Skeletal muscle tissue (tissue), 5 donors: Measurements from ENCODE around the gene UTP3. TPM values are rescaled to one million over a fixed set of nuclear protein-coding genes. Genes with fewer than 3 reads are reported as not detected.
"Not testable (repeated sequence)": the region's sequence is repeated elsewhere in the genome, so short reads cannot be mapped to it uniquely, and the experiment has no call there.

Experiments
- H3K27ac ChIP-seq: one replicate; pipeline ENCODE4 v1.7.0; 2013; ENCODE audit warnings: mild to moderate bottlenecking, low read depth, low read length, inconsistent platforms
- H3K27me3 ChIP-seq, 3 donors: one replicate each; pipeline ENCODE4 v1.7.0; 2013; ENCODE audit warnings: low read length in 3 of 3; ENCODE audit not compliant: control insufficient read depth in 3 of 3, insufficient read depth in 3 of 3
- H3K36me3 ChIP-seq, 3 donors: one replicate each; pipeline ENCODE4 v1.7.0; 2013; ENCODE audit warnings: low read length in 3 of 3; ENCODE audit not compliant: control insufficient read depth in 3 of 3, insufficient read depth in 3 of 3
- H3K4me1 ChIP-seq, 3 donors: one replicate each; pipeline ENCODE4 v1.7.0; 2013; ENCODE audit warnings: low read length in 3 of 3, mild to moderate bottlenecking in 3 of 3; ENCODE audit not compliant: control insufficient read depth in 3 of 3, insufficient read depth in 3 of 3
- H3K4me3 ChIP-seq, 3 donors: one replicate each; pipeline ENCODE4 v1.7.0; 2013; ENCODE audit warnings: low read length in 3 of 3
- H3K9ac ChIP-seq, 3 donors: one replicate each; pipeline ENCODE4 v1.7.0; 2013; ENCODE audit warnings: low read length in 3 of 3, mild to moderate bottlenecking in 3 of 3, moderate library complexity in 2 of 3, low read depth in 1 of 3
- H3K9me3 ChIP-seq, 3 donors: one replicate each; pipeline ENCODE4 v1.7.0; 2013; ENCODE audit warnings: low read length in 3 of 3; ENCODE audit not compliant: control insufficient read depth in 3 of 3
- small RNA-seq: library from RNA; depleted of rRNA; stranded (forward); fragments of <200 nt; gene quantifications from one replicate; pipeline ENCODE3, GENCODE V24; 2014
- total RNA-seq: library from RNA; depleted of rRNA; stranded (reverse); fragments of >200 nt; gene quantifications from one replicate; pipeline ENCODE4 v1.2.3, GENCODE V29; 2014
- donor health status: Osteomylitis.

UTP3 gene
- total RNA-seq, 1 donor from 2014 or later: 13.6 TPM

DNA sequence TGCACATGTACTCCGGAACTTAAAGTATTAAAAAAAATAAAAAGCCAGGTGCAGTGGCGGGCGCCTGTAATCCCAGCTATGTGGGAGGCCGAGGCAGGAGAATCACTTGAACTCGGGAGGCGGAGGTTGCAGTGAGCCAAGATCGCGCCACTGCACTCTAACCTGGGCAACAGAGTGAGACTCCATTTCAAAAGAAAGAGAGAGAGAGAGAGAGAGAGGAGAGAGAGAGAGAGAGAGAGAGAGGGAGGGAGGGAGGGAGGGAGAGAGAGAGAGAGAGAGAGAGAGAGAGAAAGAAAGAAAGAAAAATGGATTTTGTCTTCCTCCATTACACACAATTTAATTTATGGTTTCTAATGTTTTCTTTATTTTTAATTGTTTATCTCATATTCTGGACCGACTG lies 44.5 kb downstream of the UTP3 start:
- H3K27ac ChIP-seq, H3K36me3 ChIP-seq, H3K27me3 ChIP-seq, H3K9me3 ChIP-seq, H3K9ac ChIP-seq, H3K4me3 ChIP-seq: not testable (repeated sequence)
- H3K4me1 ChIP-seq: peaks cover 11 to 15% (median 12%) of the 10 kb centered on the region in 3 donors

DNA sequence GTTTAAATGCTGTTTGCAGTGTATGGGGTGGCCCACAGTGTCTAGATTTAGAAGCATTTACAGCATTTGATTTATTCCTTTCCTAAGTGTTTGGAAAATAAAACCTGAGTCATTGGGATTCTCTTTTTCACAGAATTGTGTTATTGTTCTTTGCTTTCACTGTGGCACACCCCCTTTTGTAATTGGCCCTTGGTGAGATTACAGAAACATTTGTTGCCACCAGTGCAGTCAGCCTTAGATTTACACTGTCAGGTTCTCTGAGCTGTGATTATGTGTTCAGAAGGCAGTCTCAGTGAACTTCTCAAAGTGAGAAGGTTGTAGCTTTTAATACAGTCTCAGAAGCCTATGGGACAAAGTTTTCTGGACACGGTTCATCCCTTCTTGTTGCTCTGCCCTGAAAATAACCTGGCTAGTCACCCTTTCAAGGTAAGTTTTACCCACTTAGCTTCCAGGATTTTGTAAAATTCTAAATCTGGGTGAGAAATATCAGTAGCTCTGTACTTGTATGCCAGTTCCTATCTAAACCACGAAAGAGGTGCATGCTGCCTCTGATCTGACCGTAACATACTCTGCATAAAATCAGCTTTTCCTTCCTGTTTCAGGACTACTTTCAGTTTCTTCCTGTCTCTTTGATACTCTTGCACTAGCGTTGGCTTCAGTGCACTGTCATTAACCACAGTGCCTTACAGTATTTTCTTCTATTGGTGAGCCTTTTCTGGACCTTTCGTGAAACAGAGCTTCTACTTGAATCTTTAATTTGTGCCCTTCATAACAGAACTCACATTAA lies 46.0 kb downstream of the UTP3 start:
- Histone ChIP-seq H3K27me3 (no peaks in the 10 kb centered on the region), H3K9ac (peak overlapping the region; percentile 46 to 79 (median 67)), H3K4me3 (peak overlapping the region; percentile 56 to 74 (median 70)), H3K4me1 (peaks cover 11 to 15% (median 12%) of the 10 kb centered on the region in 3 donors), H3K9me3 (no peaks in the 10 kb centered on the region), H3K27ac (peak overlapping the region; percentile 21), H3K36me3 (no peaks in the 10 kb centered on the region)

DNA sequence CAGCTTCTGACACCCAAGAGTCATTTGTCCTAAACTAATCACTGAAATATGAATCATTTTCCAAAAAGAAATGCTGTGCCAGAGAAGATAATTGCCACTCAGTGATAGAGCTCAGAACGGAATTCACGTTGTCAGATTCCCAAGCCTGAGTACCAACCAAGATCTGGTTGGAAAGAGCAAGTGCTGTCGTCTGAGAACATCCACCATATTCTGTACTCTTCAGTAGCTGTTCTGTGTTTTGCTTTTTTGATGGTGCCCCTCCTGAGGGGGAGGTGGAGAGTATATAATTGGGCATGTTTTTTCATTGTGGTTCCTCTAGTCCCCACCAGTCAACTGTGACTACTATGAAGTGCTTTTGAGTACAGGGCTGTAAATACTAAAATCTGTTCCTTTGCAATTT lies 46.6 kb downstream of the UTP3 start:
- H3K36me3 ChIP-seq: no peaks in the 10 kb centered on the region
- peaks cover 11 to 15% (median 12%) of the 10 kb centered on the region in 3 donors for H3K4me1 ChIP-seq
- H3K27ac ChIP-seq: peak overlapping the region; percentile 21
- peak overlapping the region; percentile 46 to 79 (median 67) for H3K9ac ChIP-seq
- no peaks in the 10 kb centered on the region for H3K27me3 ChIP-seq
- H3K9me3 ChIP-seq: no peaks in the 10 kb centered on the region
- H3K4me3 ChIP-seq: peak overlapping the region; percentile 56 to 74 (median 70)

DNA sequence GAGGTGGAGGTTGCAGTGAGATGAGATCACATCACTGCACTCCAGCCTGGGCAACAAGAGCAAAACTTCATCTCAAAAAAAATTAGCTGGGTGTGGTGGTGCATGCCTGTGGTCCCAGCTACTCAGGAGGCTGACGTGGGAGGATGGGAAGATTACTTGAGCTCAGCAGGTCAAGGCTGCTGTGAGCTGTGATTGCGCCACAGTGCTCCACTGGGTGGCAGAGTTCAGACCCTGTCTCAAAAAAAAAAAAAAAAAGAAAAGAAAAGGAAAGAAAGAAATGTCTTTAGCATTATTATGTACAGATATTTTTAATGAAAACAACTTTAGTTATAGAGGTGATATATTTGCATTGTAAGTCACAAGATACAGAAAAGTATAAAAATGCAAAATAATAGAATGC lies 47.6 kb downstream of the UTP3 start:
- not testable (repeated sequence) for H3K36me3 ChIP-seq, H3K4me3 ChIP-seq, H3K9ac ChIP-seq, H3K27me3 ChIP-seq, H3K9me3 ChIP-seq, H3K27ac ChIP-seq
- peaks cover 11 to 15% (median 12%) of the 10 kb centered on the region in 3 donors for H3K4me1 ChIP-seq

DNA sequence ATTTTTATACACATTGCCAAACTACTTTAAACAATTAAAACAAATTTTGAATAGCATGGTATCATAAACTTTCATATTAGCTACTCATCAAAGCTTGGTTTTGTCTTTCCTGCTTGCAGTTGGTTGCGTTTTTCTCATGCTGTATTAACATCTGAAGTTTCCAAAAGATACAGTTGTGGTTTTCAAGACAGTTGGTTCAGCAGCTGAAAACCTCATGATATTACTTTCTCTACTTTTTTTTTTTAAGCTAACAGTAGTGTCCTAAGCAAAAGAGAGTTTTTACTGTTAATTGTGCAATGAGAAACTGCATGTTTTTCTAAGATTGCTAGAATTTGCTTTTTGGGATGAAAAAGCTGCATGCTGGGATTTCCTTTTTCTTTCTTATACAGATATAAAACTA lies 48.7 kb downstream of the UTP3 start:
- H3K9me3 ChIP-seq: no peaks in the 10 kb centered on the region
- no peaks in the 10 kb centered on the region for H3K36me3 ChIP-seq
- no peak overlapping the region for H3K9ac ChIP-seq
- no peak overlapping the region for H3K27ac ChIP-seq
- no peak overlapping the region for H3K4me3 ChIP-seq
- H3K4me1 ChIP-seq: peaks cover 6 to 13% (median 9%) of the 10 kb centered on the region in 3 donors
- no peaks in the 10 kb centered on the region for H3K27me3 ChIP-seq

DNA sequence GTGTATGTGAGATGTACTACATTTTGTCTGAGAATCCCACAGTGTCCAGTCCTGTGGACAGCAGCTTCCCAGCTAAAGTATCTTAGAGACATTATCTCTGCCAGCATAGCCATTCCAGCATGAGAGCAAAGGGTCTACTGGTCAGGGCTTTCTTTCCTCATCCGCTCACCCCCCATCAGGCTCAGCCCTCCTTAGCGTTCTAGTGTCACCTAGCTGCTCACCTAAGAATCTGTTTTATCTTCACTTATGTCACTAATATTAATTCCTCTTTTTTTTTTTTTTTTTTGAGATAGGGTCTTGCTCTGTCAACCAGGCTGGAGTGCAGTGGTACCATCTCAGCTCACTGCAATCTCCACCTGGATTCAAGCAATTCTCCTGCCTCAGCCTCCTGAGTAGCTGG lies 49.1 kb downstream of the UTP3 start:
- H3K9ac ChIP-seq: no peak overlapping the region
- no peak overlapping the region for H3K27ac ChIP-seq
- no peaks in the 10 kb centered on the region for H3K36me3 ChIP-seq
- H3K9me3 ChIP-seq: no peaks in the 10 kb centered on the region
- peaks cover 6 to 13% (median 9%) of the 10 kb centered on the region in 3 donors for H3K4me1 ChIP-seq
- no peak overlapping the region for H3K4me3 ChIP-seq
- H3K27me3 ChIP-seq: no peaks in the 10 kb centered on the region

DNA sequence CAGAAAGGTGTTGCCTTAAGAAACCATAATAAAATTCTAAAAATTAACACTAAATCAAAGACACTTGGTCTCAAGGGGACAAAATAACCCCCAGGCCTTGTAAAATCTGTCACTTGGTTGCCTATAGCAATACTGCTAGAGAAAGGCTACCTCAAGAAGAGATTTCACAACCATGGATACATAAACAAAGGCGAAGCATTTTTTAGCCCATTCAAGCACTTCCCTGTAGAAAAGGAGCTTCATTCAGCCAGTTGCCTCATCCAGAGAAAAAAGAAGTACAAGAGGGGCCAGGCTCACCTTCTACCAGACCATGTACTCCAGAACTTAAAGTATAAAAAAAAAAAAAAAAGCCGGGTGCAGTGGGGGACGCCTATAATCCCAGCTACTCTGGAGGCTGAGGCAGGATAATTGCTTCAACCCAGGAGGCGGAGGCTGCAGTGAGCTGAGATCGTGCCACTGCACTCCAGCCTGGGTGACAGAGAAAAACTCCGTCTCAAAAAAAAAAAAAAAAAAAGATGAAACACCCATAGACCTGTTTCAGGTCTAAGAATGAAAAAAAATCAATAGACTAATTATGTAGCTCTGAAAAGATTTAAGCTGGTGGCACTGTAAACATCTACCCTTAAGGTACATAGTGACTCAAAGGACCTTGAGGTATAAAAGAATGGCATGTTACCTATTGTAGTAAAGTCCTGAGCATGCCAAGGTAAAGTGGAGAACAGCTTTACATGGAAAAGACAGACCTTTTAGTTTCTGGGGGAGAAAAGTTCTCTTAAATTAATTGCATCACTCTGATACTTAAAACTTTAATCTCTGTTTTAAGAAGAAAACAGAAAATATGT lies 51.4 kb downstream of the UTP3 start:
- H3K36me3 ChIP-seq: no peaks in the 10 kb centered on the region
- H3K9me3 ChIP-seq: no peaks in the 10 kb centered on the region
- no peak overlapping the region for H3K27ac ChIP-seq
- no peak overlapping the region for H3K9ac ChIP-seq
- H3K27me3 ChIP-seq: no peaks in the 10 kb centered on the region
- no peak overlapping the region for H3K4me3 ChIP-seq
- peaks cover 3 to 4% (median 4%) of the 10 kb centered on the region in 3 donors for H3K4me1 ChIP-seq

Small RNA genes lying within 50 kb of the gene (small RNA-seq; reads per million reads assigned to genes)
- not detected for gene RNU6-520P
- gene RNU6-784P: not detected

Other genes starting within 250 kb of the UTP3 start
- not detected for gene MUC7, start 216.3 kb upstream of the UTP3 start, total RNA-seq
- gene AMTN, start 170.0 kb upstream of the UTP3 start, total RNA-seq: not detected
- not detected for gene AMBN, start 96.3 kb upstream of the UTP3 start, total RNA-seq
- 2.1 TPM for gene ENAM, start 59.8 kb upstream of the UTP3 start, total RNA-seq
- 2.1 TPM for gene JCHAIN, start 22.0 kb upstream of the UTP3 start, total RNA-seq
- gene RUFY3, start 33.4 kb downstream of the UTP3 start, total RNA-seq: 60.0 TPM
- gene GRSF1, start 151.4 kb downstream of the UTP3 start, total RNA-seq: 87.7 TPM
- gene MOB1B, start 213.8 kb downstream of the UTP3 start, total RNA-seq: 30.3 TPM